WTC11 (cell line): Measurements from ENCODE around the gene PLPP7.

Experiments used
- ATF2 ChIP-seq: sonication (generic); formaldehyde crosslinking; IDR thresholded peaks from 2 replicates; pipeline ENCODE4 v1.8.1; 2022; ENCODE audit warnings: low read depth, missing genetic modification reagents, borderline replicate concordance
- CTCF ChIP-seq: fragments of 200-600 bp; IDR thresholded peaks from 2 replicates; pipeline ENCODE4 v1.8.0; 2022; ENCODE audit warnings: antibody characterized with exemption
- MLX ChIP-seq: sonication (generic); formaldehyde crosslinking; IDR thresholded peaks from 2 replicates; pipeline ENCODE4 v1.8.1; 2023; ENCODE audit warnings: mild to moderate bottlenecking, missing genetic modification reagents, moderate library complexity
- TF ChIP-seq, protein P1 (sequence below): sonication (generic); formaldehyde crosslinking; IDR thresholded peaks from 2 replicates; pipeline ENCODE4 v1.8.1; 2022; ENCODE audit warnings: mild to moderate bottlenecking, moderate library complexity, missing genetic modification reagents
- TF ChIP-seq, protein P2 (sequence below): sonication (generic); formaldehyde crosslinking; conservative IDR thresholded peaks from 2 replicates; pipeline ENCODE4 v1.8.1; 2022; ENCODE audit warnings: mild to moderate bottlenecking, missing genetic modification reagents
- TF ChIP-seq, protein P3 (sequence below): sonication (generic); formaldehyde crosslinking; IDR thresholded peaks from 2 replicates; pipeline ENCODE4 v1.8.0; 2023; ENCODE audit warnings: missing genetic modification reagents, mild to moderate bottlenecking, borderline replicate concordance

- TF ChIP-seq, protein P1, sequence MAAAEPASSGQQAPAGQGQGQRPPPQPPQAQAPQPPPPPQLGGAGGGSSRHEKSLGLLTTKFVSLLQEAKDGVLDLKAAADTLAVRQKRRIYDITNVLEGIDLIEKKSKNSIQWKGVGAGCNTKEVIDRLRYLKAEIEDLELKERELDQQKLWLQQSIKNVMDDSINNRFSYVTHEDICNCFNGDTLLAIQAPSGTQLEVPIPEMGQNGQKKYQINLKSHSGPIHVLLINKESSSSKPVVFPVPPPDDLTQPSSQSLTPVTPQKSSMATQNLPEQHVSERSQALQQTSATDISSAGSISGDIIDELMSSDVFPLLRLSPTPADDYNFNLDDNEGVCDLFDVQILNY (CRISPR knock-in tag) = no peak
- no peak for TF ChIP-seq MLX
- no peak for TF ChIP-seq CTCF
- TF ChIP-seq, protein P2, sequence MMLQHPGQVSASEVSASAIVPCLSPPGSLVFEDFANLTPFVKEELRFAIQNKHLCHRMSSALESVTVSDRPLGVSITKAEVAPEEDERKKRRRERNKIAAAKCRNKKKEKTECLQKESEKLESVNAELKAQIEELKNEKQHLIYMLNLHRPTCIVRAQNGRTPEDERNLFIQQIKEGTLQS (CRISPR knock-in tag) = no peak
- TF ChIP-seq, protein P3, sequence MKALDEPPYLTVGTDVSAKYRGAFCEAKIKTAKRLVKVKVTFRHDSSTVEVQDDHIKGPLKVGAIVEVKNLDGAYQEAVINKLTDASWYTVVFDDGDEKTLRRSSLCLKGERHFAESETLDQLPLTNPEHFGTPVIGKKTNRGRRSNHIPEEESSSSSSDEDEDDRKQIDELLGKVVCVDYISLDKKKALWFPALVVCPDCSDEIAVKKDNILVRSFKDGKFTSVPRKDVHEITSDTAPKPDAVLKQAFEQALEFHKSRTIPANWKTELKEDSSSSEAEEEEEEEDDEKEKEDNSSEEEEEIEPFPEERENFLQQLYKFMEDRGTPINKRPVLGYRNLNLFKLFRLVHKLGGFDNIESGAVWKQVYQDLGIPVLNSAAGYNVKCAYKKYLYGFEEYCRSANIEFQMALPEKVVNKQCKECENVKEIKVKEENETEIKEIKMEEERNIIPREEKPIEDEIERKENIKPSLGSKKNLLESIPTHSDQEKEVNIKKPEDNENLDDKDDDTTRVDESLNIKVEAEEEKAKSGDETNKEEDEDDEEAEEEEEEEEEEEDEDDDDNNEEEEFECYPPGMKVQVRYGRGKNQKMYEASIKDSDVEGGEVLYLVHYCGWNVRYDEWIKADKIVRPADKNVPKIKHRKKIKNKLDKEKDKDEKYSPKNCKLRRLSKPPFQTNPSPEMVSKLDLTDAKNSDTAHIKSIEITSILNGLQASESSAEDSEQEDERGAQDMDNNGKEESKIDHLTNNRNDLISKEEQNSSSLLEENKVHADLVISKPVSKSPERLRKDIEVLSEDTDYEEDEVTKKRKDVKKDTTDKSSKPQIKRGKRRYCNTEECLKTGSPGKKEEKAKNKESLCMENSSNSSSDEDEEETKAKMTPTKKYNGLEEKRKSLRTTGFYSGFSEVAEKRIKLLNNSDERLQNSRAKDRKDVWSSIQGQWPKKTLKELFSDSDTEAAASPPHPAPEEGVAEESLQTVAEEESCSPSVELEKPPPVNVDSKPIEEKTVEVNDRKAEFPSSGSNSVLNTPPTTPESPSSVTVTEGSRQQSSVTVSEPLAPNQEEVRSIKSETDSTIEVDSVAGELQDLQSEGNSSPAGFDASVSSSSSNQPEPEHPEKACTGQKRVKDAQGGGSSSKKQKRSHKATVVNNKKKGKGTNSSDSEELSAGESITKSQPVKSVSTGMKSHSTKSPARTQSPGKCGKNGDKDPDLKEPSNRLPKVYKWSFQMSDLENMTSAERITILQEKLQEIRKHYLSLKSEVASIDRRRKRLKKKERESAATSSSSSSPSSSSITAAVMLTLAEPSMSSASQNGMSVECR (CRISPR knock-in tag) = no peak
- TF ChIP-seq ATF2 = no peak
These were observed 2.3 kb downstream of the PLPP7 start for GRCh38 chr9:131291795-131292315.
